NCI-H2107 treated with DMSO at 0.1 percent for 48 hours (cell line): Measurements from ENCODE around the gene MRPL55.
"Not testable (repeated sequence)": the region's sequence is repeated elsewhere in the genome, so short reads cannot be mapped to it uniquely, and the experiment has no call there.

Experiments
- DNase-seq: peaks from one replicate; lab custom pipeline; 2025; ENCODE audit not compliant: unreplicated experiment; lab: John Stamatoyannopoulos, UW

Gene MRPL55

GRCh38 chr1:228125185-228125584 is 16.1 kb upstream of the MRPL55 start:
- no peak for DNase-seq

DNA sequence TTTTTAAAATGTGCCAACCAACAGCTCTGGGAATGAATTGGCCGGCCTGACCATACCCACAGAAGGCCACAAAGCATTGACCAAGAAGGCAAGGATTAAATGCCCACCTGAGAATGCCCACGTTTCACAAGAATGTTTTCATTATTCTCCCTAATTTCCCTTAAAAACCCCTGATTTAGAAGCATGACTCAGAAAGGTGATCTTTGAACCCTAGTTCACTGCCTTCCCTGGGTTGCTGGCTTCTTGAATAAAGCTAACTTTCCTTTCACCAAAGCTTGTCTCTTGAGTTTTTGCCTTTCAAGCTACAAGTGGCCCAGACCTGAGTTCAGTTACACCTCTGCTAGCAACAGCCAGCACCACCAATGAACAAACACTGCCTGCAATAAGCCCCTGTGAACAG is 14.4 kb upstream of the MRPL55 start:
- DNase-seq, result no peak

- DNase-seq, result no peak
Observed at GRCh38 chr1:228122921-228123441, 13.9 kb upstream of the MRPL55 start.

DNA sequence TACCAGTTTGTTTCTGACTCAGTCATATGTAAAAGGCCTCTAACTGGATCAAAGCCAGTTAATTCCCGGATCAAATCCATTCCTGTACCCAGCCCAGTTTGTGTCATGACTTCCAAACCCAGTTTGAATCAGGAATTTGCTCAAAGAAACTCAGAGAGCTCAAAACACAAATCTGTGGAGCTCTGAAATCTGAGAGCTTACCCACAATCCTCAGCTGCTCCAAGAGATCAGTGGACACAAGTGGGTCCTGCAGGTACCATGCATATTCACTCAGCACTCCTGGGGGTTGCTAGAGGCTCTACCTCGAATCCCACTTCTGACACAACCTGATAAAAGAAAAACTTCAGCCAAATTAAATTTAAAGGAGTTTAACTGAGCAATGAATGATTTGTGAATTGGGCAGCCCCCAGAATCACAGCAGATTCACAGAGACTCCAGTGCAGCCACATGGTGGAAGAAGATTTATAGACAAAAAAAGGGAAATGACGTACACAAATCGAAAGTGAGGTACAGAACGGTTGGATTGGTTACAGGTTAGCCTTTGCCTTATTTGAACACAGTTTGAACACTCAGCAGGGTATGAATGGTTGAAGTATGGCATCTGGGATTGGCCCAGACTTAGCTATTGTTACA is 11.9 kb upstream of the MRPL55 start:
- DNase-seq, result no peak

DNA sequence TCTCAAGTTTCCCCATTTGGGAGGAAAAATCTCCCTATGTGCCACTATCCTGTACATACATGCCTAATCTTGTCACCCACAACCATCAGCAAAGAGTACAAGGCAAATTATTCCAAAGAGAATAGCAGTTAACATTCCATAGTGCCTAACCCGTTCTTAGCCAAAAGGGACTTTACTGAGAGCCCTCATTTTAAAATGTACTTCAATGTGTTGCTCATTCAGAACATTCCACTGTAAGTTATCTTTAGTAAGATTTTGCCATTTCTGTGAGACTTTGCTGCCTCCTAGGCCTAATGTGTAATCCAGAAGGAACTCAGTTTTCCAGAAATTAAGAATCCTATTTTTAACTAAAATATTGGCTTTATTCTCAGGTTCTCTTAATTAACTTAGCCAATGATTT is 11.3 kb upstream of the MRPL55 start:
- DNase-seq, result no peak

DNA sequence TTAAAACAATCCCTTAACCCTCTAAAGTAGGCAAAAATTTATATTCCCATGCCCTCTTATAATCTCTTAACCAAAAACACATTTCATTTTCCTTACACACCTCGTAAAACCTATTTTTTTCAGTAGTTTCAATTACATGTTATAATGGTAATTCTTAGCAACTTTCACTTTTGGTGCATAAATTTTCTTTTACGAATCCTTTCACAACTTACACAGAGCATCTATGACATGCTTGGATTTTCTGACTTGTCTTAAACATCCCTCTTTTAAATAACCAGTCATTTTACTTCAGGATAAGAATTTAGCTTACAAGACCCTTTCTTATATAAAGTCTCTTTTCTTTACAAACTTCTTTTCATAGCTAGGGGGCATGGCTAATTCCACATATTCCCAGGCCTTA is 8.9 kb upstream of the MRPL55 start:
- no peak for DNase-seq

DNA sequence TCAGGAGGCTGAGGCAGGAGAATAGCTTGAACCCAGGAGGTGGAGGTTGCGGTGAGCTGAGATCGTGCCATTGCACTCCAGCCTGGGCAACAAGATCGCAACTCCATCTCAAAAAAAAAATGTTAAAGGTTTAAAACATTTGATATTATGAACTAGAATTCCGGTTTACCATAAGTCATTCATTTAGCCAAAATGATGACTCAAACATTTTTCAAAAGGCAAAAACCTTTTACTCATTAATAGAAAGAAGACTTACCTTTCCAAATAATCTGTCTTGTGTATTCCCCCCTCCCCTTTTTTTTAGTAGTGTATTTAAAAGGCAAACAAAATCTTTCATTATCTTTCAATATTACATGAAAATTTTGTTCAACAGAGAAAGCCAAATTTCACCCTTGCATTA is 8.2 kb upstream of the MRPL55 start:
- DNase-seq, result no peak

DNA sequence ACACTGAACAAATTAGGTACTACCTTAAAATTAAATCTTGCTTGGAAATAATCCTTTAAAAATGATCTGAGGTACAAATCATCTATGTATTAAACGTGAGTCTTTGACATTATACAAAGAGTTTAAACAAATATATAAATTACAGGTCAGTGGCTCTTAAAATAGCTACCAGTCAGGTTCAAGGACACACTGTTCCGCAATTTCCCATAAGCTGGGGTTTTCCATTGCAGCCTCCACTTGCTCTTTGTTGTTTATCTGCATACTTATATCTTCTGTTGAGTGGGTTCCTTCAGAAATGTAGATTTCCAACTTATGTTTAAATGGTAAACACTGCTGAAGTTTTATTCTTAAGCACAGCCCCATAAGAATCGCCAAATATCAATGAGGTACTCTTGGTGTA is 5.7 kb upstream of the MRPL55 start:
- no peak for DNase-seq

- no peak for DNase-seq
Observed at GRCh38 chr1:228112617-228113016, 3.5 kb upstream of the MRPL55 start.

GRCh38 chr1:228112167-228112566 is 3.1 kb upstream of the MRPL55 start:
- no peak for DNase-seq

GRCh38 chr1:228111315-228111714 is 2.2 kb upstream of the MRPL55 start:
- not testable (repeated sequence) for DNase-seq

GRCh38 chr1:228110556-228110955 is 1.5 kb upstream of the MRPL55 start:
- DNase-seq, result no peak

DNA sequence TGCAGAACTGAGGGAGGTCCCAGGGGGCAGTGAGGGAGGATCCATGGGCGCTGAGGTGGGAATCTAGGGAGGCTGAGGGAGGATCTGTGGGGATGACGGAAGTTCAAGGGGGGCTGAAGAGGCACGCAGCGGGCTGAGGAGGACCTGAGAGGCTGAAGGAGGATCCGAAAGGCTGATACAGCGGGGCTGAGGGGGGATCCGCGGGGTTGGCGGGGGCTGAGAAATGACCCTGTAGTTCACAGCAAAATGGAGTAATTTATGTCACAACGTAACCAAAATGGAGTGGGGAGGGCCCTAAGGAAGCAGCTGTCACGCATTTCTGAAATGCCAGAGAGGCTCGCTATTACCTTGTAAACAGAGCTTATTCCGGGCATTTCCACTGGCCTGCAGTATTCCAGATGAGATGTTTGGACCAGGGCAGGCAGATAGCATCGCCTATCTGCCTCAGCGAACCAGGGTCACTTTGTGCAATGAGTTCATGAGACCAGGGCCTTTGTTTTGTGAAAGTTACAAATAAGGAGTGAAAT is 926 bp upstream of the MRPL55 start:
- DNase-seq, result no peak

DNA sequence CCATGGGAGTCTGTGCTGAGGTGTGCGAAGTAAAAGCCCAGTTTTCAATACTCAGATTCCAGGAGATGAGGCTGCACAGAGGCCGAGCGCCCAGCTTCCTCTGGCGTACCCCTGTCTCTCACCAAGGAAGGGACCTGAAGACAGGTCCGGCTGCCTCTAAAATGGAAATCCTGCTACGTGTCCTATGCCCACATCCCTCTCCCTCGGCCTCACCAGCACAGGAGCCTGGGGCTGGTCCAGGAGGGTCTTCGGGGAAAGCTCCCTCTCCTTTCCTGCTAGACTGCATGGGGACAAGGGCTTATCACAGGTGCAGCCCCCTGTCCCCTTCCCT is 392 bp downstream of the MRPL55 start:
- DNase-seq, result no peak

DNA sequence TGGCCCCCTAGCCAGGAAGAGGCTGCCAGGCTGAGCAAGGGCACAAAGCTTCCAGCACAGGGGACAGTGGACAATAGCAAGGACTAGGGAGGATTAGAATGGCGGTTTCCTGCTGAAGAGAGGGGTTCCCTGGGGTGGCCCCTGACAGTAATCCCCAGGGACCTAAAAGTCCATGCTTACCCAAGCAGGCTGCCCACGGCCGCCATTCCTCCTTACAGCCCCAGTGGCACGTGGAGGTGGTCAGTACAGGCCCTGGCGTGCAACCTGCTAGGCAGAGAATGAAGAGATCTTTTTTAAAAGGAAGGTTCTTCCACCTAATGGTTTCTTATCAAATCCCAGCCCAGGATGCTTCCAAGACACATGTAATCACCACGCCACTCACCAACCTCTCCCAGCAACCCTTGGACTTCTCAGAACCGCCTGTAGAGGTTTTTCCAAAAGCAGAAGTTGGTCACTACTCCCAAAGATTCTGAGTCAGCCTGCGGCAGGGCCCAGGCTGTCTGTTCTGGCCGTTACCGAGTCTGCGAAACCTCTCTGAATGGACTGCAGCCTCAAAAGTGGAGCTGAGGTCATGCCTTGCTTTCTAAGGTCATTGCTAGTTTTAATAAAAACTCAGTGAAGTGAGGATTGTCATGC is 926 bp downstream of the MRPL55 start:
- DNase-seq, result no peak

GRCh38 chr1:228107636-228108035 is 1.5 kb downstream of the MRPL55 start:
- DNase-seq, result no peak

- no peak for DNase-seq
Observed at GRCh38 chr1:228106800-228107054, 2.4 kb downstream of the MRPL55 start.

DNA sequence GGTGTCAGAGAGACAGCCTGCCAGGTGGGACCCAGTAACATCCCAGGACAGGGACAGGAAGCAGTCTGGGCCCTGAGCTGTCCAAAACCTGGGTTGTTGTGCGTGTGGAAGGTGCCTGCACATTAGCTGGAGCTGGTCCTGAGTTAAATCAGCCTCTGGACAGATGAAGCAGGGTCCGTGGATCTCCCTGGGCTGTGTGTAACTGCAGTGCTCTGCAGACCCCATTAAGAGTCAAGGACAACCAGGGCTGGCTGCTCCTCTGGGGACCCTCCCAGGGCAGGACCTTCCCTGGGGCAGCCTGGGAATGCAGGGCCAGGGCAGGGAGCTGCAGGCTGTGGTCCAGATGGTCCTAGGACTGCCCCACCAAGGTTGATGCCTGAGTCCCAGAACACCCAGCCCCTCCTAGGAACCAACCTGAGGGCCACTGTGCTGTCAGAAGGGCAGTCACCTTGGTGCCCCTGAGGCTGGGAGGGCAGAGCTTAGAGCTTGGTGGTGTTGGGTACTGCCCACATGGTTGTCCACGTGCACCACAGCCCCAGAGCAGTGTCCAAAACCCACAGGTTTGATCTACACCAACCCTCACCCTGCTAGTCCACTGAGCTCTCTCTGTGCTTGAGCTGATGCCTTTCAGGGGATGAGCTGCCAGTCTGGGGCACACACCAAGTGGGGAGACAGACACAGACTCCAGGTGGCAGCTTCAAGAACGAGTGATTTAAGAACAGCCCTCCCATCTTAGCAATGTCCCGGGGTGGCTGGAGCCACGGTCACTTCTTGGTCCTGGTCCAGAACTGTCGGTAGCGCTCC is 2.9 kb downstream of the MRPL55 start:
- DNase-seq, result no peak

- no peak for DNase-seq
Observed at GRCh38 chr1:228105270-228105995, 3.7 kb downstream of the MRPL55 start.

GRCh38 chr1:228104526-228105269 is 4.4 kb downstream of the MRPL55 start:
- no peak for DNase-seq
